HepG2 (cell line): ENCODE measurements around the gene SLC9A5.

Experiments
- CEBPB ChIP-seq: IDR thresholded peaks from 2 replicates; pipeline ENCODE4 v1.6.1; 2011; ENCODE audit warnings: low read depth, low read length, improper control_type of control experiment, borderline replicate concordance
- FOSL1 ChIP-seq: sonication (generic); formaldehyde crosslinking; IDR thresholded peaks from 2 replicates; pipeline ENCODE4 v1.9.0; 2021; ENCODE audit warnings: missing genetic modification reagents, borderline replicate concordance
- SRSF9 ChIP-seq: fragments of 200-400 bp; formaldehyde crosslinking; IDR thresholded peaks from 2 replicates; pipeline ENCODE4 v1.6.1; 2018; ENCODE audit warnings: borderline replicate concordance, mild to moderate bottlenecking, low read depth, low read length; ENCODE audit not compliant: insufficient read depth, poor library complexity, severe bottlenecking
- TF ChIP-seq, protein P1 (sequence below): sonication (generic); formaldehyde crosslinking; IDR thresholded peaks from 2 replicates; pipeline ENCODE4 v1.5.0; 2020; ENCODE audit warnings: mild to moderate bottlenecking, missing genetic modification reagents, moderate library complexity

DNA sequence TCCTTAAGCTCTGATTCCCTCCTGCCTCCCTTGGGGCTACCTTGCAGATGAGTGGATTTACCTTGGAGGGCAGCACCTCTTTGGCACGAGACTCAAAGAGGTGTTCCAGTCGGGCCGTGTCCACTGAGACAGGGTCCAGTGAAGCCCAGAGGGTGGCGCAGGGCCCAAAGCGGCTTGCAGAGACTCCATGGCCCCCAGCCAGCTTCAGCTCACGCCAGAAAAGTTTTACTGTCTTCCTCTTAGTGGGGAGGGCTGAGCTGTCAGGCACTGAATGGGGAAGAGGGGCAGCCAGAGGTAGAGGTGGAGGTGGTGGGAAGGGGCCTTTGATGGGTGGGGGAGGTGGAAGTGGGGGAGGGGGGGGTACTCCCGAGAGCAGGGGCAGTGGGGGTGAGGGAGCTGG is 15.2 kb upstream of the SLC9A5 start:
- no peak for TF ChIP-seq SRSF9
- no peak for TF ChIP-seq CEBPB
- no peak for TF ChIP-seq FOSL1 (CRISPR knock-in tag)
- TF ChIP-seq, protein P1, sequence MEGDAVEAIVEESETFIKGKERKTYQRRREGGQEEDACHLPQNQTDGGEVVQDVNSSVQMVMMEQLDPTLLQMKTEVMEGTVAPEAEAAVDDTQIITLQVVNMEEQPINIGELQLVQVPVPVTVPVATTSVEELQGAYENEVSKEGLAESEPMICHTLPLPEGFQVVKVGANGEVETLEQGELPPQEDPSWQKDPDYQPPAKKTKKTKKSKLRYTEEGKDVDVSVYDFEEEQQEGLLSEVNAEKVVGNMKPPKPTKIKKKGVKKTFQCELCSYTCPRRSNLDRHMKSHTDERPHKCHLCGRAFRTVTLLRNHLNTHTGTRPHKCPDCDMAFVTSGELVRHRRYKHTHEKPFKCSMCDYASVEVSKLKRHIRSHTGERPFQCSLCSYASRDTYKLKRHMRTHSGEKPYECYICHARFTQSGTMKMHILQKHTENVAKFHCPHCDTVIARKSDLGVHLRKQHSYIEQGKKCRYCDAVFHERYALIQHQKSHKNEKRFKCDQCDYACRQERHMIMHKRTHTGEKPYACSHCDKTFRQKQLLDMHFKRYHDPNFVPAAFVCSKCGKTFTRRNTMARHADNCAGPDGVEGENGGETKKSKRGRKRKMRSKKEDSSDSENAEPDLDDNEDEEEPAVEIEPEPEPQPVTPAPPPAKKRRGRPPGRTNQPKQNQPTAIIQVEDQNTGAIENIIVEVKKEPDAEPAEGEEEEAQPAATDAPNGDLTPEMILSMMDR (CRISPR knock-in tag), result no peak
